ENCODE measurements around the gene TRAF2. TPM values are rescaled to one million over a fixed set of nuclear protein-coding genes. Genes with fewer than 3 reads are reported as not detected.

Gene TRAF2
- polyA plus RNA-seq, 2 of the 4 experiments (the other 2 are of a cell fraction), result 23.8 to 39.5 TPM

DNA sequence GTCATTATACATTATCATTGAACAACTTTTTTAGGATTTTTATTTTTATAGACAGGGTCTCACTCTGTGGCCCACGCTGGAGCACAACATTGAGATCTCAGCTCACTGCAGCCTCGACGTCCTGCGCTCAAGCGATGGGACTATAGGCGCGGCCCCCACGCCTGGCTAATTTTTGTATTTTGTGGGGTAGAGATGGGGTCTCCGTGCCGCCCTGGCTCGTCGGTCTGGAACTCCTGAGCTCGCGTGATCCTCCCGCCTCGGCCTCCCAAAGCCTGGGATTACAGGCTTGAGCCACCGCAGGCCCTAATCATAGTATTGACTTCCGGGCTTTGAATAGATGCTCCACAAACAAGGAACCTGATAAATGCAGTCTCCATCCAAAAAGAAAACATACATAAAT lies 18.8 kb upstream of the TRAF2 start:
- ChIA-PET POLR2A (no interaction called here), CTCF (no interaction called here)
- no peak for FAIRE-seq
- no peak for ATAC-seq
- no peak overlapping the region for H3K27ac ChIP-seq
- DNase-seq (ENCODE audit: low read depth in 1 of 2, low spot score in 1 of 2), result no peak
- no peak overlapping the region for H3K4me3 ChIP-seq
- peaks cover 21% of the 10 kb centered on the region for H3K4me1 ChIP-seq
- H3K9me3 ChIP-seq, result peaks cover 38% of the 10 kb centered on the region
- TF ChIP-seq, protein P1, sequence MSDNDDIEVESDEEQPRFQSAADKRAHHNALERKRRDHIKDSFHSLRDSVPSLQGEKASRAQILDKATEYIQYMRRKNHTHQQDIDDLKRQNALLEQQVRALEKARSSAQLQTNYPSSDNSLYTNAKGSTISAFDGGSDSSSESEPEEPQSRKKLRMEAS (IDR thresholded peaks at IDR 0.05), result no peak
- no peak for TF ChIP-seq ZSCAN20 (CRISPR knock-in tag; IDR thresholded peaks at IDR 0.05)
- no peak for TF ChIP-seq BHLHE40 (IDR thresholded peaks at IDR 0.05; ENCODE audit: low read depth, low read length)
- TF ChIP-seq, protein P2, sequence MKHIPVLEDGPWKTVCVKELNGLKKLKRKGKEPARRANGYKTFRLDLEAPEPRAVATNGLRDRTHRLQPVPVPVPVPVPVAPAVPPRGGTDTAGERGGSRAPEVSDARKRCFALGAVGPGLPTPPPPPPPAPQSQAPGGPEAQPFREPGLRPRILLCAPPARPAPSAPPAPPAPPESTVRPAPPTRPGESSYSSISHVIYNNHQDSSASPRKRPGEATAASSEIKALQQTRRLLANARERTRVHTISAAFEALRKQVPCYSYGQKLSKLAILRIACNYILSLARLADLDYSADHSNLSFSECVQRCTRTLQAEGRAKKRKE (CRISPR knock-in tag; IDR thresholded peaks at IDR 0.05; ENCODE audit: low read depth), result no peak
- no peak for TF ChIP-seq POLR2A (IDR thresholded peaks at IDR 0.05; ENCODE audit: low read length)
- TF ChIP-seq, protein P3, sequence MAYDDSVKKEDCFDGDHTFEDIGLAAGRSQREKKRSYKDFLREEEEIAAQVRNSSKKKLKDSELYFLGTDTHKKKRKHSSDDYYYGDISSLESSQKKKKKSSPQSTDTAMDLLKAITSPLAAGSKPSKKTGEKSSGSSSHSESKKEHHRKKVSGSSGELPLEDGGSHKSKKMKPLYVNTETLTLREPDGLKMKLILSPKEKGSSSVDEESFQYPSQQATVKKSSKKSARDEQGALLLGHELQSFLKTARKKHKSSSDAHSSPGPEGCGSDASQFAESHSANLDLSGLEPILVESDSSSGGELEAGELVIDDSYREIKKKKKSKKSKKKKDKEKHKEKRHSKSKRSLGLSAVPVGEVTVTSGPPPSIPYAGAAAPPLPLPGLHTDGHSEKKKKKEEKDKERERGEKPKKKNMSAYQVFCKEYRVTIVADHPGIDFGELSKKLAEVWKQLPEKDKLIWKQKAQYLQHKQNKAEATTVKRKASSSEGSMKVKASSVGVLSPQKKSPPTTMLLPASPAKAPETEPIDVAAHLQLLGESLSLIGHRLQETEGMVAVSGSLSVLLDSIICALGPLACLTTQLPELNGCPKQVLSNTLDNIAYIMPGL (CRISPR knock-in tag; IDR thresholded peaks at IDR 0.05; ENCODE audit: borderline replicate concordance), result no peak
- TF ChIP-seq CHD4 (IDR thresholded peaks at IDR 0.05; ENCODE audit: borderline replicate concordance), result no peak
- no peak for TF ChIP-seq TFCP2L1 (CRISPR knock-in tag; IDR thresholded peaks at IDR 0.05)
- TF ChIP-seq, protein P4, sequence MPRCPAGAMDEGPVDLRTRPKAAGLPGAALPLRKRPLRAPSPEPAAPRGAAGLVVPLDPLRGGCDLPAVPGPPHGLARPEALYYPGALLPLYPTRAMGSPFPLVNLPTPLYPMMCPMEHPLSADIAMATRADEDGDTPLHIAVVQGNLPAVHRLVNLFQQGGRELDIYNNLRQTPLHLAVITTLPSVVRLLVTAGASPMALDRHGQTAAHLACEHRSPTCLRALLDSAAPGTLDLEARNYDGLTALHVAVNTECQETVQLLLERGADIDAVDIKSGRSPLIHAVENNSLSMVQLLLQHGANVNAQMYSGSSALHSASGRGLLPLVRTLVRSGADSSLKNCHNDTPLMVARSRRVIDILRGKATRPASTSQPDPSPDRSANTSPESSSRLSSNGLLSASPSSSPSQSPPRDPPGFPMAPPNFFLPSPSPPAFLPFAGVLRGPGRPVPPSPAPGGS (IDR thresholded peaks at IDR 0.05), result no peak
- no peak for TF ChIP-seq MYC (IDR thresholded peaks at IDR 0.05; ENCODE audit: borderline replicate concordance, low read length)
- TF ChIP-seq GATA3 (IDR thresholded peaks at IDR 0.05; ENCODE audit: borderline replicate concordance), result no peak
- no peak overlapping the region for H3K4me2 ChIP-seq
- 96% methylated on average over 18 of the region's 18 CpGs for WGBS (ENCODE audit: missing lambda C conversion rate)

DNA sequence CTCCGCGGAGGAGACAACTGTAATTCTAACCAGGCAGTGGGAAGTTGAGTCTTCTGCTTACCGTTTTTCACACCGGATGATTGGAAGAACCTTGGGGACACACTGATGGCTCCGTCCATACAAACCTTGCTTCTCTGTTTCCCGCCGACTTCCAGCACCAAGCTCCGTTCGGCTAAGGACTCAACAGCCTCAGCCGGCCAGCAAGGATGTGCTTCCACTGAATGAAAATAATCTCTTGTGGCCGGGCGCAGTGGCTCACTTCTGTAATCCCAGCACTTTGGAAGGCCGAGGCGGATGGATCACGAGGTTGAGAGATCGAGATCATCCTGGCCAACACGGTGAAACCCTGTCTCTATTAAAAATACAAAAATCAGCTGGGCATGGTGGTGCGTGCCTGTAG lies 18.4 kb upstream of the TRAF2 start:
- TF ChIP-seq HOXA7 (CRISPR knock-in tag; IDR thresholded peaks at IDR 0.05) (no peak), NPAS2 (CRISPR knock-in tag; IDR thresholded peaks at IDR 0.05; ENCODE audit: borderline replicate concordance) (no peak), EHF (CRISPR knock-in tag; IDR thresholded peaks at IDR 0.05) (no peak), FOXS1 (CRISPR knock-in tag; IDR thresholded peaks at IDR 0.05) (no peak), NR3C1 (IDR thresholded peaks at IDR 0.05) (no peak), CHD2 (IDR thresholded peaks at IDR 0.05; ENCODE audit: low read length, partially characterized antibody) (no peak)
- TF ChIP-seq, protein P5, sequence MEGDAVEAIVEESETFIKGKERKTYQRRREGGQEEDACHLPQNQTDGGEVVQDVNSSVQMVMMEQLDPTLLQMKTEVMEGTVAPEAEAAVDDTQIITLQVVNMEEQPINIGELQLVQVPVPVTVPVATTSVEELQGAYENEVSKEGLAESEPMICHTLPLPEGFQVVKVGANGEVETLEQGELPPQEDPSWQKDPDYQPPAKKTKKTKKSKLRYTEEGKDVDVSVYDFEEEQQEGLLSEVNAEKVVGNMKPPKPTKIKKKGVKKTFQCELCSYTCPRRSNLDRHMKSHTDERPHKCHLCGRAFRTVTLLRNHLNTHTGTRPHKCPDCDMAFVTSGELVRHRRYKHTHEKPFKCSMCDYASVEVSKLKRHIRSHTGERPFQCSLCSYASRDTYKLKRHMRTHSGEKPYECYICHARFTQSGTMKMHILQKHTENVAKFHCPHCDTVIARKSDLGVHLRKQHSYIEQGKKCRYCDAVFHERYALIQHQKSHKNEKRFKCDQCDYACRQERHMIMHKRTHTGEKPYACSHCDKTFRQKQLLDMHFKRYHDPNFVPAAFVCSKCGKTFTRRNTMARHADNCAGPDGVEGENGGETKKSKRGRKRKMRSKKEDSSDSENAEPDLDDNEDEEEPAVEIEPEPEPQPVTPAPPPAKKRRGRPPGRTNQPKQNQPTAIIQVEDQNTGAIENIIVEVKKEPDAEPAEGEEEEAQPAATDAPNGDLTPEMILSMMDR (IDR thresholded peaks at IDR 0.05), result no peak
- TF ChIP-seq, protein P6, sequence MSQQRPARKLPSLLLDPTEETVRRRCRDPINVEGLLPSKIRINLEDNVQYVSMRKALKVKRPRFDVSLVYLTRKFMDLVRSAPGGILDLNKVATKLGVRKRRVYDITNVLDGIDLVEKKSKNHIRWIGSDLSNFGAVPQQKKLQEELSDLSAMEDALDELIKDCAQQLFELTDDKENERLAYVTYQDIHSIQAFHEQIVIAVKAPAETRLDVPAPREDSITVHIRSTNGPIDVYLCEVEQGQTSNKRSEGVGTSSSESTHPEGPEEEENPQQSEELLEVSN (IDR thresholded peaks at IDR 0.05; ENCODE audit: borderline replicate concordance, low read depth), result no peak
- TF ChIP-seq, protein P2 (CRISPR knock-in tag; IDR thresholded peaks at IDR 0.05; ENCODE audit: low read depth), result no peak
- TF ChIP-seq, protein P7, sequence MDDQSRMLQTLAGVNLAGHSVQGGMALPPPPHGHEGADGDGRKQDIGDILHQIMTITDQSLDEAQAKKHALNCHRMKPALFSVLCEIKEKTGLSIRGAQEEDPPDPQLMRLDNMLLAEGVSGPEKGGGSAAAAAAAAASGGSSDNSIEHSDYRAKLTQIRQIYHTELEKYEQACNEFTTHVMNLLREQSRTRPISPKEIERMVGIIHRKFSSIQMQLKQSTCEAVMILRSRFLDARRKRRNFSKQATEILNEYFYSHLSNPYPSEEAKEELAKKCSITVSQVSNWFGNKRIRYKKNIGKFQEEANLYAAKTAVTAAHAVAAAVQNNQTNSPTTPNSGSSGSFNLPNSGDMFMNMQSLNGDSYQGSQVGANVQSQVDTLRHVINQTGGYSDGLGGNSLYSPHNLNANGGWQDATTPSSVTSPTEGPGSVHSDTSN (IDR thresholded peaks at IDR 0.05), result no peak
- TF ChIP-seq, protein P3 (CRISPR knock-in tag; IDR thresholded peaks at IDR 0.05; ENCODE audit: borderline replicate concordance), result no peak
- CTCF ChIA-PET, result interaction anchor here (0.8 to 1.3 kb wide), 2 partner anchors 13 to 24 kb away, joined by 3 to 4 read pairs; no protein-coding TSS in a partner anchor
- Histone ChIP-seq H3K27ac (no peak overlapping the region), H3K9me3 (peaks cover 40% of the 10 kb centered on the region), H3K4me2 (no peak overlapping the region), H3K4me3 (no peak overlapping the region), H3K4me1 (peaks cover 21% of the 10 kb centered on the region)
- no peak for DNase-seq (ENCODE audit: low read depth in 1 of 2, low spot score in 1 of 2)
- 96% methylated on average over 15 of the region's 18 CpGs for whole genome bisulfite sequencing (ENCODE audit: missing lambda C conversion rate)
- no peak for FAIRE-seq
- no peak for ATAC-seq
- POLR2A ChIA-PET, result no interaction called here
